ENCODE data around the gene CAMK1D.
A peak's percentile ranks its signal among the peaks of the same experiment; 100 is the strongest.
"Not testable (repeated sequence)": the region's sequence is repeated elsewhere in the genome, so short reads cannot be mapped to it uniquely, and the experiment has no call there.

Gene CAMK1D

GRCh38 chr10:12735843-12736462, 386.6 kb downstream of the CAMK1D start:
- no peak for DNase-seq

DNA sequence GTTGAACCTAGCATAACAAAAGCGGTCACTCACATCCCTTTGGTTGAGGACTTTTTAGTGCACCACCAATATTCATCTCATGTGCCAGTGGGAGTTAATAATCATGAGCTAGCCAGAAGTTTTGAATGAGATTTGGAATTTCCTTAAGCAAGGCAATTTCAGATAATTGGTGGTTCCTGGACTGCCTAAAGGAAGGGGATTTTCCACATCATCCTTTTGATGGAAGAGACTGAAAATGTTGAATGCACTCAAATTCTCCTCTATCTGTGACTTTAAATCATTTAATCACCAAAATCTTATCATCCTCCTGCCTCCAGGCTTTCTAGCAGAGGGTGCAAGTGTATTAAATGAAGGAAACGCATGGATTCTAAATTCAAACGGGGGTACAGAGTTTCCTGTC, 391.5 kb downstream of the CAMK1D start:
- no peak for DNase-seq

DNA sequence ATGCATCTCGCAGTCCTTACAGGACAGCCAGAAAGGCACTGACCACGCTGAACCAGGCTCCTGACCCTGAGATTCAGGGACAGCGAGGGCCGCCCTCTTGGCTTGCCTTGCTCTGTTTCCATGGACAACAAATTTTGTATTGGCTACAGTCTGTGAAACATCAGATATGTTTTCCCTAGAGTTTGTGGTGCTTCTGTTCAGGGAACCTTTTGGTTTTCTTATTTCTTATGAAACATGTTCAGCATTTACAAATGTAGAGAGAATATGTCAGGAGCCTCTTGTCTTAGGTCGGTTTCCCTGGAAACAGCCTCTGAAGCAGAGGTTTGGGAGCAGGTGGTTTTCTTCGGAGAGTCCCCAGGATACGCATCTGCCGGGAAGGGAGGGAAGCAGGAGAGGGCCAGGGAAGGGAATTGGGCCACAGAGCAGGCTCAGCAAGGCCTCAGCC, 392.0 kb downstream of the CAMK1D start:
- no peak for DNase-seq

GRCh38 chr10:12742771-12743170, 393.4 kb downstream of the CAMK1D start:
- DNase-seq, result no peak

DNA sequence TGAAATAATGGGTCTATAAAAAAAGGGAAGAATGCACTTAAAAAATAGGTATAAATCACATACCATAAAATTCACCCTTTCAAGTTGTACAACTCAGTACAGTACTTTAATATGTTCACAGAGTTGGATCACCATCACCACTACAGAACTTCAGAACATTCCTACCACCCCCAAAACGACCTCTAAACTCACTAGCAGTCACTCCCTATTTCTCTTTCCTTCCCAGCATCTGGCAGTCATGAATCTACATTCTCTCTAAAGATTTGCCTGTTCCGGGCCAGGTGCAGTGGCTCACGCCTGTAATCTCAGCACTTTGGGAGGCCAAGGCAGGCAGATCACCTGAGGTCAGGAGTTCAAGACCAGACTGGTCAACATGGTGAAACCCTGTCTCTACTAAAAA, 394.1 kb downstream of the CAMK1D start:
- not testable (repeated sequence) for DNase-seq

DNA sequence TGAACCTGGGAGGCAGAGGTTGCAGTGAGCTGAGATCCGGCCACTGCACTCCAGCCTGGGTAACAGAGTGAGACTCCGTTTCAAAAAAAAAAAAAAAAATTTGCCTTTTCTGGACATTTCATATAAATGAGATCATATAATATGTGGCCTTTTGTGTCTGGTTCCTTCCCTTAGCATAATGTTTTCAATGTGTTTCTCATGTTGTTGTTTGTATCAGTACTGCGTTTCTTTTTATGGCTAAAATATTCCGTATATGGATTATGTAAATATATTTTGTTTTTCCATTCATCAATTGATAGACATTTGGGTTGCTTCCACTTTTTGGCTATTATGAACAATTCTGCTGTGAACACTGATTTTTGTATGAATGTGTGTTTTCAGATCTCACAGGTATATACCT, 394.6 kb downstream of the CAMK1D start:
- no peak for DNase-seq

GRCh38 chr10:12748186-12748585, 398.8 kb downstream of the CAMK1D start:
- DNase-seq, result no peak

DNA sequence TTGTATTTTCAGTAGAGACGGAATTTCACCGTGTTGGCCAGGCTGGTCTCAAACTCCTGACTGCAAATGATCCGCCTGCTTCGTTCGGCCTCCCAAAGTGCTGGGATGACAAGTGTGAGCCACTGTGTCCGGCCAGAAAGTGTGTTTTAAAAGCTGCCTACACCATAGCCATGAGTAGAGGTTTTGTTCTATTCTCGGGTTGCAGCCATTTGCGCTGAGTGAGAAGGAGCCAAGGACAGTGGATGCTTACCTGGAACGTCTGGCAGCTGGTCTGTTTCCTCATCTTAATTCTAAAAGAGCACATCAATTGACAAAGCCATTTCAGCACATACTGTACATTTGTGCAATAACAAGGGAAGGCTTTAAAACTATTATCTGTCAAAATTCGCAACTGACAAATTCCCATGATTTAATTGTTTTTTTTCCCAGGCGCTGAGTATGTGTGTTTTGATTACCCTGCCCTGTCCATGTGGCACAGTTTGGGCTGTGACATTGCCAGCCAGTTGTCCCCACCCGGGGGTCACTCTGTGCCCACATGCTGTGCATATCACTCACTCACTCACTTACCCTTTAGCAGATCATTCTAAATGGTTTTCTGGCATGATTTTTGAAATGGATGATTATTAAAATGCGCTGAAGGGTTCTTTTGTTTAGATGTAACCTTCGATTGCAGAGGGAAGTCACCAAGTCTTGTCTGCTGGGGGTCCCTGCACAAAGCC, 400.6 kb downstream of the CAMK1D start:
- DNase-seq, result no peak

- DNase-seq, result no peak
Observed at GRCh38 chr10:12750526-12751201, 401.3 kb downstream of the CAMK1D start.

GRCh38 chr10:12755075-12755474, 405.7 kb downstream of the CAMK1D start:
- DNase-seq, result no peak

- peak; percentile 15 for DNase-seq
Observed at GRCh38 chr10:12757351-12757750, 408.0 kb downstream of the CAMK1D start.

GRCh38 chr10:12758271-12758670, 408.9 kb downstream of the CAMK1D start:
- no peak for DNase-seq

DNA sequence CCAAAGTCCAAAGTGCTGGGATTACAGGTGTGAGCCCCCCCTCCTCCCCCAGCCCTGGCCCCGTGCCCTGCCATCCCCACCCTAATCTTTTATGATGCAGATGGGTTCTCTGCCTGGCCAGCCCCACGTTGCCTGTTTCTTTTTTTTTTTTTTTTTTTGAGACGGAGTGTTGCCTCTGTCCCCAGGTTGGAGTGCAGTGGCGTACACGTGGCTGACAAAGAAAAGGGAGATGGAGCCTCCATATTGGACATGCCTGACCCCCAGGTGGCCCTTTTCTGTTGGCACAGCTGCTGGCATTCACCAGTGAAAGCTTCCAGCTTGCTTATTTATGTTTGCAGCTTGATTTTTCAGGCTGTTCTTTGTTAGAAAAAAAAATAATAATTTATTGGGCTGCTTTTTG, 416.9 kb downstream of the CAMK1D start:
- no peak for DNase-seq

DNA sequence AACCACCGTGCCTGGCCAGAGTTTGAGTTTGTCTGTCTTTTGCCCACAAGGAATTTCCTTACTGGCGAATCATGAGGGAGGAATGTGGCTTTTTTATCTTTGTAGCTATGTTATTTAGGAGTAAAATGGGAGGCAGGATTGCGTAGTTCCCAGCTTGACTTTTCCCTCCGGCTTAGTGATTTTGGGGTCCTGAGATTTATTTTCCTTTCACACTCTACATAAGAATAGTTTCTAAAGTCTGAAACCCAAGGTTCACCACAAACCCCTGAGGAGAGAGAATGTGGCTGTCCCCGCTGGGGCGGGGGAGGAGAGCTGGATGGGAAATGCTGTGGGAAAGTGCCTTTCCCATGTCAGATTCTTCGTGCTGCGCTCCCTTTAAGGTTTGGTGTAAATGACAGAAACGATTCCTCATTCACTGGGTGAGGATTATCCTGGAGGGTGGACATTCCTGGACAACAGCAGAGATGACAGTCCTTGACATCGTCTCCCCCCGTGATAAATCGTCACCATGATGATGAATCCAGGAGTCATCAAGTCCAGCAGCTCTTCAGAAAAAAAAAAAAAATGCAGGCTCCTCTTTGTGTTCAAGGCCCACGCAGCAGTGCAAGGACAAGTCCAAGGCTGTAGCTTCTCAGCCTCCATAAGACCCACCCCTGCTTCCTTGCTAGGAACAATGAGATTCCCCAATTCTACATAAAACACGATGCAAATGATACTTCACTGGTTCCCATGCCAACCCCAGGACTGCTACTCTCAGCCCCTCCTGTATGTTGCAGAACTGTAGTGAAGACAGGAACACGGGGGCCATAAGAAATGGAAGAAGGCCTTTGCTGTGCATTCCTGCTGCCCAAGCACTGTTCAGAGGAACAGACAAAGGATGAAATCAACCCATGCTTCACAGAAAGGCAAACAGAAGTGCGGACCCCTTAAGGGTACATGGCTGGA, 419.1 kb downstream of the CAMK1D start:
- no peak for DNase-seq

- no peak for DNase-seq
Observed at GRCh38 chr10:12769323-12770044, 420.1 kb downstream of the CAMK1D start.

DNA sequence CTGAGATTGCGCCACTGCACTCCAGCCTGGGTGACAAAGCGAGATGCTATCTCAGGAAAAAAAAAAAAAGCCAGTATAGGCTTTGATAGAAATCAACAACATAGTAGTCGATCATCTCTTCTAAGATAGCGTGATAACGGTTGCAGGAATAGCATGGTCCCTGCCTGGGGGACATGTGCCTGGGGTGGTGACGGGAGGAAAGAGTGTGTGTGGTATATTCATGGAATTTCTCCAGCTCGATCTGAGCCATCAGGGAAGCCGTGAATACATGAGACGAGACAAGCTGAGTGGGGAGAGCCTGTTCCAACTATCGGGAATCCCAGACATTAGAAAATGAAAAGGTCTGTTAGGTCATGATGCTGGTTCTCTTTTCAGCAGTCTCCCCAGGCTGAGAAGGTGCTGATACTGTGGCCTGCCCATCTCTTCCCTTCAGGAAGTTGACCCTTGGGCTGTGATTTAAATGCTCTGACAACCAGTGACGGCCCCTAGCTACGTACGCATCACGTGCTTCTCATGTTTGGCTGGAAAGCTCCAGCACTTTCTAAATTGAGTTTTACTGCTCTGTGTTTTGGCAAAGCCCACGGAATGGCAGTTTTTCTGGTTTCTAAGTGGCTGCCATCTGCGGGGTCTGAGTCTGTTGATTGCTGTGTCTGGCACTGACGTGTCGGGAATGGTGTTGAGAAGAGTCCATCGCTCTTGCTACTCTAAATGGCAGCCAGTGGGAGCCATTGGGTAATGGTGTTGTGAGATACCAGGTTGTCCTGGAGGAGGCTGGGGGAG, 422.8 kb downstream of the CAMK1D start:
- no peak for DNase-seq

DNA sequence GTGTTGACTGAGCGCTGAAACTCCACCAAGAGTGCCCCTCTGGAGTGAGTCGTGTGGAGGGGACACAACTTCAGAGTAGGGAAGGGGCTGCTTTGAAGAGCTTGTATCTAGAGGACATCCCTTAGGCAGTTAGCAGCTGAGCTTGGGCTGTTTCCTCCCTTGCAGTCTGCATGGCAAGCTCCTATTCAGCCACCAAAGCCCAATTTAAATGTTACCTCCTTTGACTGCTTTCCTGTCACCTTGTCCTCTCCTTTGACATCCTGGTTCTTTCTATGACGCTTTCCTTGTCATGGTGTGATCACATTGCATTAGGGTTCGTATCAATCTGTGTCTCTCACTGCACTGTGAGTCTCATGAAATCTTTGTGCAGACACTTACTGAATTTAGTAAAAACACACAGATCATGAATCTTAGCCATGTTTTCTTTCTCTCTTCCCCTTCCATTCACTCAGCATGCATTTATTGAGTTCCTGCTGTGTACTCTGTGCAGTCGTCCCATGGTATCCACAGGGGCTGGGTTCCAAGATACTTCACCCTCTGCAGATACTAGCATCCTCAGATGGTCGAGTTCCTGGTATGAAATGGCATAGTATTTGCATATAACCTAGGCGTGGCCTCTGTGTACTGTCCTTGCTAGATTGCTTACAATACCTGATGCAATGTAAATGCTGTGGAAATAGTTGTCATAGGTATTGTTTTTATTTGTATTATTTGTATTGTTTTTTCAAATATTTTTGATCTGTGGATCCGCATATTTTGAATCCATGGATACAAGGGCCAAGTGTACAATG, 423.6 kb downstream of the CAMK1D start:
- DNase-seq, result no peak

DNA sequence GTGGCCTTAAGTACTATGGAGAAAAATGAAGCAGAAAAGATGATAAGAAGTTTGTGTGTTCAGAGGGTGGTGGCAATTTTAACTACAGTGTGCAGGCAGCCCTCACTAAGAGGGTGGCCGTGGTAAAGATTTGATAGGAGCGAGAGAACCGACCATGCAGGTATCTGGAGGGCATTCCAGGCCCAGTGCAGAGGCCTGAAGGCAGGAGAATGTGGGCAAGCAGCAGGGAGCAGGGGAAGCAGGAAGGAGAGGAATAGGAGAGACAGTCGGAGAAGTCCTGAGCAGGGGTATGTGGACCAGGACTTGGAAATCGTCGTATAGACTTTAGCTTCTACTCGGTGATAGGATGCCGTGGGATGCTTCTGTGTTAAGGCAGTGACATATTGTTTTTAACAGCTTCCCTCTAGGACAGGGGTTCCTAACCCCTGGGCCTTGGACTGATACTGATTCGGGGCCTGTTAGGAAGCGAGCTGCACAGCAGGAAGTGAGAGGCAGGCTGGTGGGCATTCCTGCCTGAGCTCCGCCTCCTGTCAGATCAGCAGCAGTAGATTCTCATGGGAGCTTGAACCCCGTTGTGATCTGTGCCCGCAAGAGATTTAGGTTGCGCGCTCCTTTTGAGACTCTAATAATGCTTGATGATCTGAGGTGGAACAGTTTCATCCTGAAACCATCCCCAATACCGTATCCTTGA, 425.0 kb downstream of the CAMK1D start:
- DNase-seq, result no peak

DNA sequence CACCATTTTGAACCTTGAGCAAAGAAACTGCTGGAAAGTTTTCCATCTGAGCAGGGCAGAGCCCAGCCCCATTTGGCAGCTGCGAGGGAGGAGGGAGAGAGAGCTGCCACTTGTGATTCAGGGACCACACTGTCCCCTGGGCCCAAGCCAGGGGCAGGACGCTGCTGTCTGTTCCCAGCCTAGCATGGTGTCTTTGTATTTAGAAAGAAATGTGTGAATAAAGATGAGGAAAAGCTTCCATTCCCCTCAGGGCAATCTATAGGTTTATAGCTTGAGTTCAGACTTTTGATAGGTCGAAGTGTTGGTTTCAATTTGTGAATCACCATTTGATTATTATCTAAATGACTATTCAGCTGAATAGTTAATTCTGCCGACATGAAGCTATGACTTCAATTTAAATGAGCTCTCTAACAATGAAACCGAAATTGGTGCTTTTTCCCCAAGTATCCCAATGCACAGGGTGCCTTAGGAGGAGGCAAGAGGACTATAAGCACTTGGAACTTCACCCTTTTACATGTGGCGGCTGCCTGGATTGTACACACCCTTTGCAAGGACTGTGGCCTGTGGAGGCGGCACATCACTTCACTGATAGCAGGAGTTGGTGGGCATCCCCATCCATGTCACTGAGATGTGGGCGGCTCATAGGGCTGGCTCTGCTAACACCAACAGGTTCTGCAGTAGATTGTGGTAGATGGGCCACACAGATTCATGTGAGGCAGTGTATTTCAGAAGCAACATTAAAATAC, 428.7 kb downstream of the CAMK1D start:
- peak; percentile 13 for DNase-seq

All from activated CD4-positive, alpha-beta T cell treated with anti-CD3 and anti-CD28 coated beads, Interleukin-10, Interleukin-2, amounts not matched to agents 100 ng/mL and 50 ng/mL, durations not matched to agents 16 hours and 8 hours (primary cell).